ENCODE data around the gene VASH1. TPM values are rescaled to one million over a fixed set of nuclear protein-coding genes. Genes with fewer than 3 reads are reported as not detected.

Gene VASH1
- total RNA-seq, 3 donors from 2014 or later (not counting 1 experiment from before 2014, with no cell fraction given) = 9.5 to 15.0 (median 13.5) TPM

DNA sequence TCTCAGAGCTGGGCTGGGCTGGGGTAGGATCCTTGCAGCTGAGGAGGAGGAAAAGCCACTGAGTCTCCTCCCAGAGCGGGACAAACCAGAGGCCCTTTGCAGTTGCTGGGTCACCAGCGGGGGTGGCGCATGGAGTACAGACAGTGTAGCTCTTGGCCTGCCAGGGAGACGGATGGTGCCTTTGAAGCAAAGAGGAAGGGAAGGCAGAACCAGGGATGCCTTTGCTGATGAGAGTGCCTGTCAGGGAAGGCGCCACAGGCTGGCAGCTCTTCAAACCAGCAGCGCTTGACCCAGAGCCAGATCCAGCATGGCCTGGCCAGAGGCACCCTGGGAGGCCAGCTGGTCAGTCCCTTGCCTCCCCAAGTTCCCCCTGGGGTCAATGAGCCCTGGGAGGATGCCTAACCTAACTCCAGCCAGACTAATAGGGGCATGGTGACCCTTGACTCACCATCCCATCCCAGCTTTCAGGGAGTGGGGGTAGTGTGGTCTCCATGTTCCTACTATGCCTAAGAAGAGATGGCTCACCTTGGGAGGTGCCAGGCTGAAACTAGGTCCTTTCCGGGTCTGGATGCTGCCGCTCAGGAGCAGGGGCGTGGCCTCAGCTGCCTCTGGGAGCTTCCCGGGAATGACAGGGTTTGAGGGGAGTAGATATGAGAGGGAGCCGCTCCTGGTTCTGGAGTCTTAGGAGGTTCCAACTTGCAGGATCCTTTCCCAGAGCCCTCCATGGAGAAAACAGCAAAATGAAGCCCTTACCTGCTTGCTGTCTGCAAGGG, 19.8 kb downstream of the VASH1 start:
- no peak for ATAC-seq
- H3K36me3 Mint-ChIP-seq = no peaks in the 10 kb centered on the region
- Histone ChIP-seq H3K36me3 (ENCODE audit: control insufficient read depth, insufficient read depth, low read length) (peaks cover 18% of the 10 kb centered on the region), H3K9me3 (ENCODE audit: control insufficient read depth, insufficient read depth, low read length) (no peaks in the 10 kb centered on the region), H3K27me3 (ENCODE audit: control insufficient read depth, insufficient read depth, low read length) (no peaks in the 10 kb centered on the region), H3K27ac (ENCODE audit: low read length) (no peak overlapping the region), H3K4me3 (ENCODE audit: low read length) (no peak overlapping the region), H3K4me1 (ENCODE audit: control insufficient read depth, insufficient read depth, low read length) (peaks cover 13% of the 10 kb centered on the region)
- intact Hi-C loops (cut with micrococcal nuclease) = no loop called here
- no peaks in the 10 kb centered on the region for H3K27me3 Mint-ChIP-seq (ENCODE audit: low read depth in 2 of 2)
- TF ChIP-seq, protein P1, sequence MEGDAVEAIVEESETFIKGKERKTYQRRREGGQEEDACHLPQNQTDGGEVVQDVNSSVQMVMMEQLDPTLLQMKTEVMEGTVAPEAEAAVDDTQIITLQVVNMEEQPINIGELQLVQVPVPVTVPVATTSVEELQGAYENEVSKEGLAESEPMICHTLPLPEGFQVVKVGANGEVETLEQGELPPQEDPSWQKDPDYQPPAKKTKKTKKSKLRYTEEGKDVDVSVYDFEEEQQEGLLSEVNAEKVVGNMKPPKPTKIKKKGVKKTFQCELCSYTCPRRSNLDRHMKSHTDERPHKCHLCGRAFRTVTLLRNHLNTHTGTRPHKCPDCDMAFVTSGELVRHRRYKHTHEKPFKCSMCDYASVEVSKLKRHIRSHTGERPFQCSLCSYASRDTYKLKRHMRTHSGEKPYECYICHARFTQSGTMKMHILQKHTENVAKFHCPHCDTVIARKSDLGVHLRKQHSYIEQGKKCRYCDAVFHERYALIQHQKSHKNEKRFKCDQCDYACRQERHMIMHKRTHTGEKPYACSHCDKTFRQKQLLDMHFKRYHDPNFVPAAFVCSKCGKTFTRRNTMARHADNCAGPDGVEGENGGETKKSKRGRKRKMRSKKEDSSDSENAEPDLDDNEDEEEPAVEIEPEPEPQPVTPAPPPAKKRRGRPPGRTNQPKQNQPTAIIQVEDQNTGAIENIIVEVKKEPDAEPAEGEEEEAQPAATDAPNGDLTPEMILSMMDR (IDR thresholded peaks at IDR 0.05) = no peak
- WGBS (ENCODE audit: insufficient coverage) = 96% methylated on average over 11 of the region's 11 CpGs
- H3K4me3 Mint-ChIP-seq = no peak overlapping the region
- peaks cover 10 to 16% of the 10 kb centered on the region in 2 donors for H3K4me1 Mint-ChIP-seq
- peak overlapping the region in 1 of 2 donors; percentile 43 for H3K27ac Mint-ChIP-seq
- DNase-seq = no peak
- no peaks in the 10 kb centered on the region for H3K9me3 Mint-ChIP-seq

GRCh38 chr14:76781648-76782051, 20.4 kb downstream of the VASH1 start:
- intact Hi-C loops (cut with micrococcal nuclease) = no loop called here
- 100% methylated on average over 1 of the region's 2 CpGs for WGBS (ENCODE audit: insufficient coverage)
- DNase-seq = no peak
- Mint-ChIP-seq H3K27ac (no peak overlapping the region), H3K4me3 (no peak overlapping the region), H3K4me1 (peaks cover 10 to 16% of the 10 kb centered on the region in 2 donors), H3K36me3 (no peaks in the 10 kb centered on the region), H3K27me3 (ENCODE audit: low read depth in 2 of 2) (no peaks in the 10 kb centered on the region), H3K9me3 (no peaks in the 10 kb centered on the region)
- Histone ChIP-seq H3K4me1 (ENCODE audit: control insufficient read depth, insufficient read depth, low read length) (peaks cover 12% of the 10 kb centered on the region), H3K27ac (ENCODE audit: low read length) (no peak overlapping the region), H3K27me3 (ENCODE audit: control insufficient read depth, insufficient read depth, low read length) (no peaks in the 10 kb centered on the region), H3K36me3 (ENCODE audit: control insufficient read depth, insufficient read depth, low read length) (peaks cover 22% of the 10 kb centered on the region), H3K9me3 (ENCODE audit: control insufficient read depth, insufficient read depth, low read length) (no peaks in the 10 kb centered on the region), H3K4me3 (ENCODE audit: low read length) (no peak overlapping the region)
- ATAC-seq = no peak
- TF ChIP-seq, protein P1 (IDR thresholded peaks at IDR 0.05) = no peak

DNA sequence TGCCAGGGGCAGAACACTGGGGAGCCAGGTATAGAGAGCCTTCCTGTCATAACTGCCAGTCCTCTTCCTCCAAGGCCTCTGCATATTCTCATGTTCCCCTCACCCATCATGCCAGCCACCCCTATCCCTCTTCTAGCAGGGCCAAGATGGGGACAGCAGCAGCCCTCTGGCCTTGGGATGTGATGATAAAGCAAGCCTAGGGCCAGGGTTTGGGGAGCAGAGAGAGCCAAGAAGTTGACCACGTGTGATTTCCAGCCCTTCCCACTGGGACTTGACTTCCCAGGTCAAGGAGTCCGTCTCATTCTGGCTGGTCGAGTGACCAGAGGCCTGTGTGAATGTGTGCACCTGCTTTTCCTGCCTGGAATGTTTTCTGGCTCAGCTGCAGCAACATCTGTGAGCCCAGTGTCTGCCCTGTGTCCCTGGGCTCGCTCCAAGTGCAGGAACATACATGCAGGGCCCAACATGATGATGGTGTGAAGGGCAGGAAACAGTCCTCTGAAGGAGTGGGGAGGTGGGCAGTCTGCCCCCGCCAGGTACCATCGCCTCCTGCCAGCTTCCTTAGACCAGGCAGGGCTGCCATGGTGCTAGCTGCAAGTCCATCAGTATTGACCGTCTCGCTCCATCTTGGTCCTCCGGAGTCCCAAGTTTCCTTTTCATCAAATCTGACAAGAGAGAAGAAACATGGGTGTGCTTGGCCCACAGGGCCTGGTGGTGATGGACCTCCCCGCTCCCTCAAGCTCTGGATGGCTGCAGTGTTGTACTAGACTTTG, 21.0 kb downstream of the VASH1 start:
- H3K4me1 Mint-ChIP-seq = peaks cover 10 to 16% of the 10 kb centered on the region in 2 donors
- no peak overlapping the region for H3K4me3 ChIP-seq (ENCODE audit: low read length)
- H3K4me3 Mint-ChIP-seq = no peak overlapping the region
- TF ChIP-seq, protein P1 (IDR thresholded peaks at IDR 0.05) = no peak
- H3K27me3 Mint-ChIP-seq (ENCODE audit: low read depth in 2 of 2) = no peaks in the 10 kb centered on the region
- H3K27ac ChIP-seq (ENCODE audit: low read length) = no peak overlapping the region
- H3K27ac Mint-ChIP-seq = peak overlapping the region; percentile 60 to 64
- no peaks in the 10 kb centered on the region for H3K36me3 Mint-ChIP-seq
- H3K36me3 ChIP-seq (ENCODE audit: control insufficient read depth, insufficient read depth, low read length) = peaks cover 29% of the 10 kb centered on the region
- peaks cover 10% of the 10 kb centered on the region for H3K4me1 ChIP-seq (ENCODE audit: control insufficient read depth, insufficient read depth, low read length)
- no peaks in the 10 kb centered on the region for H3K27me3 ChIP-seq (ENCODE audit: control insufficient read depth, insufficient read depth, low read length)
- intact Hi-C loops (cut with micrococcal nuclease) = no loop called here
- DNase-seq (no peak), ATAC-seq (no peak)
- no peaks in the 10 kb centered on the region for H3K9me3 ChIP-seq (ENCODE audit: control insufficient read depth, insufficient read depth, low read length)
- H3K9me3 Mint-ChIP-seq = no peaks in the 10 kb centered on the region
- 85% methylated on average over 10 of the region's 10 CpGs for WGBS (ENCODE audit: insufficient coverage)
